Measurements from ENCODE around the gene PCNX1.

GRCh38 chr14:71136386-71137060, 229.3 kb downstream of the PCNX1 start:
- TF ChIP-seq, protein P1, sequence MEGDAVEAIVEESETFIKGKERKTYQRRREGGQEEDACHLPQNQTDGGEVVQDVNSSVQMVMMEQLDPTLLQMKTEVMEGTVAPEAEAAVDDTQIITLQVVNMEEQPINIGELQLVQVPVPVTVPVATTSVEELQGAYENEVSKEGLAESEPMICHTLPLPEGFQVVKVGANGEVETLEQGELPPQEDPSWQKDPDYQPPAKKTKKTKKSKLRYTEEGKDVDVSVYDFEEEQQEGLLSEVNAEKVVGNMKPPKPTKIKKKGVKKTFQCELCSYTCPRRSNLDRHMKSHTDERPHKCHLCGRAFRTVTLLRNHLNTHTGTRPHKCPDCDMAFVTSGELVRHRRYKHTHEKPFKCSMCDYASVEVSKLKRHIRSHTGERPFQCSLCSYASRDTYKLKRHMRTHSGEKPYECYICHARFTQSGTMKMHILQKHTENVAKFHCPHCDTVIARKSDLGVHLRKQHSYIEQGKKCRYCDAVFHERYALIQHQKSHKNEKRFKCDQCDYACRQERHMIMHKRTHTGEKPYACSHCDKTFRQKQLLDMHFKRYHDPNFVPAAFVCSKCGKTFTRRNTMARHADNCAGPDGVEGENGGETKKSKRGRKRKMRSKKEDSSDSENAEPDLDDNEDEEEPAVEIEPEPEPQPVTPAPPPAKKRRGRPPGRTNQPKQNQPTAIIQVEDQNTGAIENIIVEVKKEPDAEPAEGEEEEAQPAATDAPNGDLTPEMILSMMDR (IDR thresholded peaks at IDR 0.05; ENCODE audit: insufficient read depth, low read length) = no peak
- TF ChIP-seq POLR2AphosphoS5 (IDR thresholded peaks at IDR 0.05; ENCODE audit: low read depth) = no peak
- no peak for TF ChIP-seq GABPA (IDR thresholded peaks at IDR 0.05; ENCODE audit: low read depth)
